ENCODE data around the gene IMMT.

Gene IMMT

DNA sequence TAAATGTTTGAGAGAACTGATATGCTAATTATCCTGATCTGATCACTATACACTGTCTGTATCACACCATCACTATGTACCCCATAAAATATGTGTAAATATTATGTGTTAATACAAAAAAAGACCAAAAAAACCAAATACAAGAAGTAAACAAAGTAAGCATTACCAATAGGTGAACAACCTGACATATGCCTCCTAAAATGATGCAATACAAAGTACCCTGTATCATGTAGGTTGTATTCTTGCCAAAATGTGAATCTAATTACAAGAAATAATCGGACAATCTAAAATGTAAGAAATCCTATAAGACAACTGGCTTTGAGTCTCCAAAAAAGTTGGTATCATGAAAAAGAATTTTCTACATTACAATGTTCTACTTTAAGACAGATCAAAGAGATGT is 97.3 kb downstream of the IMMT start:
- no peaks in the 10 kb centered on the region for H3K4me1 ChIP-seq (ENCODE audit: control insufficient read depth in 5 of 5, insufficient read depth in 5 of 5, low read length in 5 of 5)
- no peaks in the 10 kb centered on the region for H3K27me3 ChIP-seq (ENCODE audit: control insufficient read depth in 5 of 5, insufficient read depth in 4 of 5, low read length in 5 of 5)
- no peak overlapping the region for H3K4me3 ChIP-seq (ENCODE audit: low read depth in 1 of 5, low read length in 5 of 5)
- peaks cover 34 to 59% (median 43%) of the 10 kb centered on the region in 5 donors for H3K36me3 ChIP-seq (ENCODE audit: control insufficient read depth in 5 of 5, insufficient read depth in 5 of 5, low read length in 5 of 5)
- no peak overlapping the region for H3K9ac ChIP-seq (ENCODE audit: low read length in 5 of 5)
- H3K27ac ChIP-seq (ENCODE audit: low read depth, low read length), result no peak overlapping the region
- no peaks in the 10 kb centered on the region for H3K9me3 ChIP-seq (ENCODE audit: control insufficient read depth in 5 of 5, low read length in 5 of 5)

DNA sequence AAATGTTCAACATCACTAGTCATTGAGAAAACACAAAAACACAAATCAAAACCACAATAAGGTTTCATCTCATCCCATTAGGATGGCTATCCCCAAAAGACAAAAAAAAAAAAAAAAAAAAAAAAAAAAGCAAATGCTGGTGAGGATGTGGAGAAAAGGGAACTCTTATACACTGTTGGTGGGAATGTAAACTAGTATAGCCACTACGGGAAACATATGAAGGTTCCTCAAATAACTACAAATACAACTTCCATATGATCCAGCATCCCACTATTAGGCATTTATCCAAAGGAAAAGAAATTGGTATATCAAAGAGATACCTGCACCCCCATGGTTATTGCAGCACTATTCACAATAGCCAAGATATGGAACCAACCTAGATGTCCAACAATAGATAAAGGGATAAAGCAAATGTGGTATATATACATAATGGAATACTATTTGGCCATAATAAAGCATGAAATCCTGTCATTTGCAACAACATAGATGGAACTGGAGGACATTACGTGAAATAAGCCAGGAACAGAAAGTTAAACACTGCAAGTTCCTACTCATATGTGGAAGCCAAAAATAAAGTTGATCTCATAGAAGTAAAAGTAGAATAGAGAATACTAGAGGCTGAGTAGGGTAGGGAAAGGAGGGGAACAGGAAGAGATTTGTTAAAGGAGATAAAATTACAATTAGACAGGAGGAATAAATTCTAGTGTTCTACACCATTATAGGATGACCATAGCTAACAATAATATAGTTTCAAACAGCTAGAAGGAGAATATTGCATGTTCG is 98.0 kb downstream of the IMMT start:
- Histone ChIP-seq H3K27ac (ENCODE audit: low read depth, low read length) (no peak overlapping the region), H3K4me3 (ENCODE audit: low read depth in 1 of 5, low read length in 5 of 5) (no peak overlapping the region), H3K36me3 (ENCODE audit: control insufficient read depth in 5 of 5, insufficient read depth in 5 of 5, low read length in 5 of 5) (peaks cover 33 to 60% (median 43%) of the 10 kb centered on the region in 5 donors), H3K9me3 (ENCODE audit: control insufficient read depth in 5 of 5, low read length in 5 of 5) (no peaks in the 10 kb centered on the region), H3K4me1 (ENCODE audit: control insufficient read depth in 5 of 5, insufficient read depth in 5 of 5, low read length in 5 of 5) (no peaks in the 10 kb centered on the region), H3K9ac (ENCODE audit: low read length in 5 of 5) (no peak overlapping the region), H3K27me3 (ENCODE audit: control insufficient read depth in 5 of 5, insufficient read depth in 4 of 5, low read length in 5 of 5) (no peaks in the 10 kb centered on the region)

DNA sequence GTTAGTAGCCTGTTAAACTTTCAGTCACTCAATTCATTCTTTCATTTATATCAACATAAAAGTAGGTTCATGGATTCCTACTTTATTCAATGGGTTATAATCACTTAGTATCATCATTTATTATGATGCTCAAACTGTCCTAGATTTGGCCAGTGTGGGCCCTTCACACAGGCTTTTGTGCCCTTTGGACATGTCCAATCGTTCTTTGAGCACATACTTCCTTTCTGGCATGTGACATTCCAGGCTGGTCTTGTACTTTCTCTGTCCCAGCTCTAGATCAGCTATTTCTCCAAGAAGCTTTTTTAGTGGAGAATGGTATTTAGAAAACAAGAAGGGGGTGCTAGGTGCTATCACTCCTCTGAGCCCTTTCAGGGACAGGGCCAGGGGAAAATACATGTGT is 101.0 kb downstream of the IMMT start:
- Histone ChIP-seq H3K36me3 (ENCODE audit: control insufficient read depth in 5 of 5, insufficient read depth in 5 of 5, low read length in 5 of 5) (peaks cover 29 to 65% (median 52%) of the 10 kb centered on the region in 5 donors), H3K4me1 (ENCODE audit: control insufficient read depth in 5 of 5, insufficient read depth in 5 of 5, low read length in 5 of 5) (no peaks in the 10 kb centered on the region), H3K9me3 (ENCODE audit: control insufficient read depth in 5 of 5, low read length in 5 of 5) (no peaks in the 10 kb centered on the region), H3K27me3 (ENCODE audit: control insufficient read depth in 5 of 5, insufficient read depth in 4 of 5, low read length in 5 of 5) (no peaks in the 10 kb centered on the region), H3K4me3 (ENCODE audit: low read depth in 1 of 5, low read length in 5 of 5) (no peak overlapping the region), H3K9ac (ENCODE audit: low read length in 5 of 5) (no peak overlapping the region), H3K27ac (ENCODE audit: low read depth, low read length) (no peak overlapping the region)

Data from subcutaneous abdominal adipose tissue (tissue), 5 donors.